Ascending aorta (tissue), 2 donors: ENCODE measurements around the gene SYNC. TPM values are rescaled to one million over a fixed set of nuclear protein-coding genes. Genes with fewer than 3 reads are reported as not detected.
"Not testable (repeated sequence)": the region's sequence is repeated elsewhere in the genome, so short reads cannot be mapped to it uniquely, and the experiment has no call there.

Source experiments
- DNase-seq, 2 donors: peaks; one replicate each; pipeline ENCODE4 v3.0.0-alpha.2; 2019; ENCODE audit warnings: low spot score in 2 of 2
- H3K27ac ChIP-seq, 2 donors: fragments of 200-600 bp; sonication (generic); one replicate each; pipeline ENCODE4 v1.5.1; 2016 to 2017; ENCODE audit warnings: mild to moderate bottlenecking in 1 of 2
- H3K27me3 ChIP-seq: fragments of 200-600 bp; sonication (generic); one replicate; pipeline ENCODE4 v1.5.1; 2017
- H3K36me3 ChIP-seq, 2 donors: fragments of 200-600 bp; sonication (generic); one replicate each; pipeline ENCODE4 v1.5.1; 2016
- H3K4me1 ChIP-seq, 2 donors: fragments of 200-600 bp; sonication (generic); one replicate each; pipeline ENCODE4 v1.5.1; 2016 to 2017; ENCODE audit warnings: mild to moderate bottlenecking in 1 of 2
- H3K4me3 ChIP-seq, 2 donors: fragments of 200-600 bp; sonication (generic); one replicate each; pipeline ENCODE4 v1.5.1; 2016 to 2017; ENCODE audit warnings: mild to moderate bottlenecking in 1 of 2
- H3K9me3 ChIP-seq, 2 donors: fragments of 200-600 bp; sonication (generic); one replicate each; pipeline ENCODE4 v1.5.1; 2016
- CTCF ChIP-seq, 3 experiments: fragments of 200-600 bp in 2 of 3; fragments of 450-650 bp in 1 of 3; sonication (generic) in 2 of 3; IDR thresholded peaks; one replicate each; pipeline ENCODE4 v1.5.1; 2016 to 2019; ENCODE audit warnings: antibody characterized with exemption in 3 of 3, mild to moderate bottlenecking in 1 of 3, moderate library complexity in 1 of 3
- intact Hi-C: fragments of 100-400 bp; cut with DNase I; formaldehyde crosslinking; loops from one replicate; pipeline ENCODE4 v1.15.1; 2023
- total RNA-seq: library from RNA; depleted of rRNA; stranded (reverse); fragments of >200 nt; gene quantifications from one replicate; pipeline ENCODE4 v1.1.0, GENCODE V29; 2016

The SYNC gene
- total RNA-seq, 1 donor from 2014 or later, result 87.3 TPM

GRCh38 chr1:32715901-32716311 is 13.3 kb upstream of the SYNC start:
- no peak overlapping the region for H3K4me3 ChIP-seq
- no peaks in the 10 kb centered on the region for H3K27me3 ChIP-seq
- no peaks in the 10 kb centered on the region for H3K9me3 ChIP-seq
- H3K36me3 ChIP-seq, result no peaks in the 10 kb centered on the region
- H3K27ac ChIP-seq, result no peak overlapping the region
- H3K4me1 ChIP-seq, result no peaks in the 10 kb centered on the region
- no peak for TF ChIP-seq CTCF (IDR thresholded peaks at IDR 0.05)
- no peak for DNase-seq
- intact Hi-C loops, result loop anchor here (10.0 kb wide), 1 partner anchor 369 kb away; the partner anchor contains the start of gene AZIN2

- no peaks in the 10 kb centered on the region for H3K36me3 ChIP-seq
- DNase-seq, result no peak
These were observed 11.7 kb upstream of the SYNC start for GRCh38 chr1:32714277-32714676.

GRCh38 chr1:32713081-32713480 is 10.5 kb upstream of the SYNC start:
- no peak for DNase-seq
- intact Hi-C loops, result loop anchor here (2.0 to 10.0 kb wide), 2 partner anchors 28 to 372 kb away; partner anchors contain the start of gene AZIN2
- Histone ChIP-seq H3K36me3 (no peaks in the 10 kb centered on the region), H3K4me1 (no peaks in the 10 kb centered on the region), H3K9me3 (no peaks in the 10 kb centered on the region), H3K4me3 (no peak overlapping the region), H3K27ac (no peak overlapping the region), H3K27me3 (no peaks in the 10 kb centered on the region)
- no peak for TF ChIP-seq CTCF (IDR thresholded peaks at IDR 0.05)

More at GRCh38 chr1:32714277-32714676, 11.7 kb upstream of the SYNC start:
- H3K27ac ChIP-seq, result no peak overlapping the region
- no peaks in the 10 kb centered on the region for H3K4me1 ChIP-seq
- no peaks in the 10 kb centered on the region for H3K9me3 ChIP-seq
- no peak for TF ChIP-seq CTCF (IDR thresholded peaks at IDR 0.05)
- no peaks in the 10 kb centered on the region for H3K27me3 ChIP-seq
- intact Hi-C loops, result loop anchor here (10.0 kb wide), 1 partner anchor 371 kb away; the partner anchor contains the start of gene AZIN2
- no peak overlapping the region for H3K4me3 ChIP-seq

GRCh38 chr1:32711221-32711620 is 8.7 kb upstream of the SYNC start:
- intact Hi-C loops, result loop anchor here (10.0 kb wide), 1 partner anchor 374 kb away; the partner anchor contains the start of gene AZIN2
- H3K9me3 ChIP-seq, H3K4me1 ChIP-seq, H3K36me3 ChIP-seq, H3K27me3 ChIP-seq, H3K4me3 ChIP-seq, H3K27ac ChIP-seq, DNase-seq: not testable (repeated sequence)

- Histone ChIP-seq H3K4me1 (peaks cover 5 to 14% of the 10 kb centered on the region in 2 donors), H3K27ac (no peak overlapping the region), H3K27me3 (no peaks in the 10 kb centered on the region), H3K36me3 (no peaks in the 10 kb centered on the region), H3K4me3 (no peak overlapping the region), H3K9me3 (no peaks in the 10 kb centered on the region)
- TF ChIP-seq CTCF (IDR thresholded peaks at IDR 0.05), result no peak
- DNase-seq, result no peak
- intact Hi-C loops, result no loop called here
These were observed 6.9 kb upstream of the SYNC start for GRCh38 chr1:32709476-32709875.

- H3K4me3 ChIP-seq, result no peak overlapping the region
- H3K9me3 ChIP-seq, result no peaks in the 10 kb centered on the region
- peaks cover 8 to 18% of the 10 kb centered on the region in 2 donors for H3K4me1 ChIP-seq
- H3K36me3 ChIP-seq, result no peaks in the 10 kb centered on the region
- TF ChIP-seq CTCF (IDR thresholded peaks at IDR 0.05), result no peak
- no peaks in the 10 kb centered on the region for H3K27me3 ChIP-seq
- H3K27ac ChIP-seq, result no peak overlapping the region
- intact Hi-C loops, result no loop called here
- no peak for DNase-seq
These were observed 6.5 kb upstream of the SYNC start for GRCh38 chr1:32709075-32709474.
